Measurements from ENCODE around the gene DCUN1D1.

The DCUN1D1 gene

DNA sequence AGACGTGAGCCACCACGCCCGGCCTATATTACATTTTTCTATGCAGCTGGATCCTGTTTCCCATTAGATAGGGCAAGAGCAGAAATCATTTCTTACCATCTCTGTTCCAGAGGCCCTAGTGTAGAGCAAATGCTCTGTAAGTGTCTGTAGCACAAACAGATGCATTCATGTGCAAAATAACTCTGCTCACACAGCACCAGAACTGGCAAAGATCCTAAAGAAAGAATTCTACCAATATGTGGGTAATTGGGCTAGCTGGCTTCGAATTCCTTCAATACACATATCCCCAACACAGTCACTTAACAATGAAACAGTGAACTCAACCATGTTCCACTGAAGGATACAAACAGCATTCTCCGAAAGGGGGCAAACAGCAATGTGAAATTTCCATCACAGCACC is 32.7 kb upstream of the DCUN1D1 start:
- TF ChIP-seq, protein P1, sequence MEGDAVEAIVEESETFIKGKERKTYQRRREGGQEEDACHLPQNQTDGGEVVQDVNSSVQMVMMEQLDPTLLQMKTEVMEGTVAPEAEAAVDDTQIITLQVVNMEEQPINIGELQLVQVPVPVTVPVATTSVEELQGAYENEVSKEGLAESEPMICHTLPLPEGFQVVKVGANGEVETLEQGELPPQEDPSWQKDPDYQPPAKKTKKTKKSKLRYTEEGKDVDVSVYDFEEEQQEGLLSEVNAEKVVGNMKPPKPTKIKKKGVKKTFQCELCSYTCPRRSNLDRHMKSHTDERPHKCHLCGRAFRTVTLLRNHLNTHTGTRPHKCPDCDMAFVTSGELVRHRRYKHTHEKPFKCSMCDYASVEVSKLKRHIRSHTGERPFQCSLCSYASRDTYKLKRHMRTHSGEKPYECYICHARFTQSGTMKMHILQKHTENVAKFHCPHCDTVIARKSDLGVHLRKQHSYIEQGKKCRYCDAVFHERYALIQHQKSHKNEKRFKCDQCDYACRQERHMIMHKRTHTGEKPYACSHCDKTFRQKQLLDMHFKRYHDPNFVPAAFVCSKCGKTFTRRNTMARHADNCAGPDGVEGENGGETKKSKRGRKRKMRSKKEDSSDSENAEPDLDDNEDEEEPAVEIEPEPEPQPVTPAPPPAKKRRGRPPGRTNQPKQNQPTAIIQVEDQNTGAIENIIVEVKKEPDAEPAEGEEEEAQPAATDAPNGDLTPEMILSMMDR (IDR thresholded peaks at IDR 0.05), result no peak

DNA sequence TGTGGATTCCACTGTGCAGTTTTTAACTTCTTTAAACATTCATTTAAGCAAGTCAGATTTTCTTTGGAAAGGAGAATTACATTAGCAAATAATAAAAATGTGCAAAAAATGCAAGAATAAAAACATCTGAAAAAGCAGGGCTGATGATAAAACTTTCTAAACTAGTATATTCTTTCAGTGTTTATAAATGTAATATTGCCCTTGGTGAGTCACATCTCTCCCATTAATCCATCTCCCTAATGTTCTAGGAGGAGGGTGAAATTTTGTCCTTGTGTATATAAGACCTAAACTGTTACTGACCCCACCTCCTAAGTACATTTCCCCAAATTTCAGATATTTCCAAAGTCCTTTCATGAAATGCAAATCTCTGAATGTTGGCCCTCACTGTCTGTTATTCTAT is 28.5 kb upstream of the DCUN1D1 start:
- TF ChIP-seq, protein P1 (IDR thresholded peaks at IDR 0.05), result no peak

DNA sequence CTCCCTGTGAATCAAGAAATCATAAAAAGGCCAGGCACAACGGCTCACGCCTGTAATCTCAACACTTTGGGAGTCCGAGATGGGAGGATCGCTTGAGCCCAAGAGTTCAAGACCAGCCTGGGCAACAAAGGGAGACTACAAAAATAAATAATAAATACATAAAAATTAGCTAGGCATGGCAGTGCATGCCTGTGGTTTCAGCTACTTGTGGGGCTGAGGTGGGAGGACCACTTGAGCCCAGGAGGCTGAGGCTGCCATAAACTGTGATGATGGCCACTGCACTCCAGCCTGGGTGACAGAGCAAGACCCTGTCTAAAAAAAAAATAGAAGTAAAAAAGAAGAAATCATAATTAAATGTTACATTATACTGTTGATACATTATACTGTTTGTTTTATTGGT is 28.0 kb upstream of the DCUN1D1 start:
- TF ChIP-seq, protein P1 (IDR thresholded peaks at IDR 0.05), result no peak

DNA sequence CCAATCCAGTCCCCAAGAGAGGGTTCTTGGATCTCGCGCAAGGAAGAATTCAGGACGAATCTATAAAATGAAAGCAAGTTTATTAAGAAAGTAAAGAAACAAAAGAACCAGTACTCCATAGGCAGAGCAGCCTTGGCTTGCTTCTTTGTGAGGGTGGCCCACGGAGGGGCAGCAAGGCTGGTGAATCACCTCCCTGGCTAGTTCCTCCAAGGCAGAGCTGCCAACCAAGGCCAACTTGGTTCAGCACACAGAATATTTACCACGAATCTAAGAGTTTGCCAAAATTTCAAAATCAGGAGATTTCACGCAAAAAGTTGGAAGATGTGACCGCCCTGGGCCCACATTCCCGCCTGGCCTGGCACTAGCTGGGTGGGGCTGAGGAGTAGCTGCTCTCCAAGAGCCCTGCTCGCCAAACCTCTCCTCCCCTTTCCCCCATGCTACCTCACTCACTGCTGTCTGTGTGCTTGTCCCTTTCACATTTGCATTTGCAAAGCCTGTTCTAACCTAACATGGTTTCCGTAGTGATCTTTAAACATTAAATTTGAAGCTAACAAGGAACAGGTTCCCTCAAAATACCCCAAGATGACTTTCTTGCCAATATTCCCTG is 26.2 kb upstream of the DCUN1D1 start:
- TF ChIP-seq, protein P1 (IDR thresholded peaks at IDR 0.05), result no peak

DNA sequence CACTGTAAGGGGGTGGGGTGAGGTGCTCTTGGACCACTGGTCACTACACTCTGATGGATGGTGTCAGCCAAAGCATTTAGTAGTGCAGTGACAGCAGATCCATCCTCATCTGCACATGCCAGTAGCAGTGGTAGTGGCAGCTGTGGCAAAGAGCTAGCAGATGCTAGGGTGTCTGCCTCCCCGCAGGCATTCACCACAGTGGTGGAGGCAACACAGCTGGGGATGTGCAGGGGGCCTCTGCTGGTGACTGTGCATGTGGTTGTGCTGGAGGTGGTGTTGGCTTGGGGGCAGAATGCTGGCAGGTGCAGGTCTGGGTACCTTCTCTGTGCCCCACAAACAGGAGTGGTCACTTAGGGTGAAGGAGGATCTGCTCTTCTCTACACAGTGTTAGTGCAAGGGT is 19.4 kb upstream of the DCUN1D1 start:
- TF ChIP-seq, protein P1 (IDR thresholded peaks at IDR 0.05), result no peak

DNA sequence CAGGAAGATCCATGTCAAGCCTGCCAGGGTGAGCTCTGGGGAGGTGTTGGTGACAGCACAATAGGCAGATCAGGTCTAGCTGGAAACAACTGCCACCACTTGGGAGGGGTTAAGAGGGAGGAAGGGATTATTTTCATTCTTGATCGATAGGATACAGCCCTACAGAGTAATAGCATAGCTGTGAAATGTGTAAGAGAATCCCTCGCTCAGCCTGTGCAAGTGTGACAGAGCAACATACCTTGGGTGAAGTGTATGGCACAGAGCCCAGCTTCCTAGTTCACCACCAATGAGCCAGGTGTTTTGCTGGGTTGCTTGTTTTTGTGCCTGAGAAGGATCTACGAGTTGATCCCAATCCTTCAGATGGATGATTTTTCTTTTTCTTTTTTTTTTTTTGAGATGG is 9.2 kb upstream of the DCUN1D1 start:
- TF ChIP-seq, protein P1 (IDR thresholded peaks at IDR 0.05), result no peak

DNA sequence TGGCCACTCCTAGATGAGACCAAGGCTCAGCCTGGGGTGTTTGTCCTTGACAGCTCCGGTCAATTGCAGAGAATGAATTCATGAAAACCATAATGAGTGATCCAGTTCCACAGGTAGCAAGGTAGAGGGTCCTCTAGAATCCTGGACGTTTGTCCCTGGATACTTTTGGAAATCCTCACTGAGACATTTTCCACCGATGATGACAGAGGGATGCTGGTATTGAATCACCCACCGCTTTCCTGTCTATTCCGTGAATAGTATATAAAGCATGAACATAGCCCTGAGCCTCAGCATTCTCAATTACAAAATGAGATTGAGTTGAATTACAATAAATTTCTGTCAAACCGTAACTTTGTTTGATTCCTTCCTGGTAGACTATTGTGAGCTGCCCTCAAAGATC is 5.7 kb upstream of the DCUN1D1 start:
- TF ChIP-seq, protein P1 (IDR thresholded peaks at IDR 0.05), result no peak

DNA sequence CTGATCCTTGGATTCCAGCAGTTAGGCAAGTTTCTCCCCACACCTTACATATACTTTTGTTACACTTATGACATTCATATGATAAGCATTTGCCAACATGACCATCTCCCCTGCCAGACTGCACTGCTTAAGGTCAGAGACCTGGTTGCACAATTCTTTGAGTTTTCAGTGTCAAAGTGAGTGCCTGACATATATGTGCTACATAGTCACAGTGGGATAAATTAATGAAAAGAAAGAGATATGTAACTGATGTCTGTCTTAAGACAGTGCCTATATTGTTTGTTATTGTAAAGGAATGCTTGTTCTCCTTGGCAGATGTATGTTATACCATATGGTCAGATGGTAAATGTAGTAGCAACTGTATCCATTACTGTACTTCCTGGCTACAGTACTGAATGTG is 3.5 kb upstream of the DCUN1D1 start:
- TF ChIP-seq, protein P1 (IDR thresholded peaks at IDR 0.05), result no peak
